ENCODE data around the gene SSNA1. TPM values are rescaled to one million over a fixed set of nuclear protein-coding genes. Genes with fewer than 3 reads are reported as not detected.

Gene SSNA1
- total RNA-seq, 2 donors from 2014 or later, result 56.7 to 68.8 TPM

Small RNAs within 50 kb of the gene (microRNA-seq; reads per million reads assigned to microRNA genes)
- gene MIR3621, result 0 reads per million in 2 donors

Other genes starting within 250 kb of the SSNA1 start
- gene FBXW5, start 243.9 kb upstream of the SSNA1 start, total RNA-seq, result 100 to 1,000 TPM; 167 to 195 TPM
- gene C8G, start 243.4 kb upstream of the SSNA1 start, total RNA-seq, result 1 to 10 TPM; 3.9 to 8.3 TPM
- gene LCN12, start 236.4 kb upstream of the SSNA1 start, total RNA-seq, result 10 to 100 TPM in 1 of 2 donors, 1 to 10 TPM in 1; 8.5 to 10.2 TPM
- 10 to 100 TPM in 1 of 2 donors, 1 to 10 TPM in 1; 8.7 to 36.9 TPM for gene PTGDS, start 211.2 kb upstream of the SSNA1 start, total RNA-seq
- under 1 TPM in 1 of 2 donors, not detected in 1; 0.06 TPM for gene LCNL1, start 205.7 kb upstream of the SSNA1 start, total RNA-seq
- 10 to 100 TPM; 33.3 to 41.2 TPM for gene PAXX, start 196.3 kb upstream of the SSNA1 start, total RNA-seq
- gene CLIC3, start 192.1 kb upstream of the SSNA1 start, total RNA-seq, result 1 to 10 TPM; 3.2 to 3.8 TPM
- gene ABCA2, start 160.4 kb upstream of the SSNA1 start, total RNA-seq, result 10 to 100 TPM; 55.5 to 56.0 TPM
- gene FUT7, start 156.6 kb upstream of the SSNA1 start, total RNA-seq, result not detected
- gene NPDC1, start 142.5 kb upstream of the SSNA1 start, total RNA-seq, result 100 to 1,000 TPM; 170 to 204 TPM
- gene ENTPD2, start 134.6 kb upstream of the SSNA1 start, total RNA-seq, result 10 to 100 TPM; 25.0 to 26.3 TPM
- 10 to 100 TPM; 10.3 to 16.8 TPM for gene SAPCD2, start 118.1 kb upstream of the SSNA1 start, total RNA-seq
- 10 to 100 TPM; 13.0 to 18.2 TPM for gene UAP1L1, start 111.2 kb upstream of the SSNA1 start, total RNA-seq
- gene MAN1B1, start 101.7 kb upstream of the SSNA1 start, total RNA-seq, result 10 to 100 TPM; 50.0 to 53.5 TPM
- gene DPP7, start 73.9 kb upstream of the SSNA1 start, total RNA-seq, result 10 to 100 TPM; 53.1 to 66.0 TPM
- under 1 TPM; 0.46 to 0.47 TPM for gene GRIN1, start 49.5 kb upstream of the SSNA1 start, total RNA-seq
- 10 to 100 TPM; 70.0 to 95.7 TPM for gene LRRC26, start 18.6 kb upstream of the SSNA1 start, total RNA-seq
- gene TMEM210, start 16.6 kb upstream of the SSNA1 start, total RNA-seq, result under 1 TPM; 0.67 to 0.70 TPM
- gene ANAPC2, start 116 bp upstream of the SSNA1 start, total RNA-seq, result 10 to 100 TPM; 50.6 to 64.1 TPM
- gene TPRN, start 12.1 kb downstream of the SSNA1 start, total RNA-seq, result 100 to 1,000 TPM; 134 to 154 TPM
- 10 to 100 TPM; 36.2 to 40.0 TPM for gene TMEM203, start 17.0 kb downstream of the SSNA1 start, total RNA-seq
- gene NDOR1, start 17.0 kb downstream of the SSNA1 start, total RNA-seq, result 10 to 100 TPM; 12.1 to 18.8 TPM
- gene RNF208, start 33.6 kb downstream of the SSNA1 start, total RNA-seq, result 1 to 10 TPM; 5.1 to 9.7 TPM
- under 1 TPM; 0.43 to 0.47 TPM for gene CYSRT1, start 36.5 kb downstream of the SSNA1 start, total RNA-seq
- gene RNF224, start 38.8 kb downstream of the SSNA1 start, total RNA-seq, result not detected
- gene SLC34A3, start 42.2 kb downstream of the SSNA1 start, total RNA-seq, result not detected
- 100 to 1,000 TPM; 353 to 486 TPM for gene TUBB4B, start 52.6 kb downstream of the SSNA1 start, total RNA-seq
- not detected for gene STPG3, start 62.6 kb downstream of the SSNA1 start, total RNA-seq
- gene NELFB, start 66.7 kb downstream of the SSNA1 start, total RNA-seq, result 10 to 100 TPM; 61.6 to 70.3 TPM
- 10 to 100 TPM; 59.3 to 60.8 TPM for gene TOR4A, start 89.0 kb downstream of the SSNA1 start, total RNA-seq
- 100 to 1,000 TPM; 163 to 181 TPM for gene NRARP, start 113.6 kb downstream of the SSNA1 start, total RNA-seq
- 10 to 100 TPM; 44.1 to 57.3 TPM for gene EXD3, start 234.5 kb downstream of the SSNA1 start, total RNA-seq
- 10 to 100 TPM; 33.3 to 42.6 TPM for gene NOXA1, start 234.7 kb downstream of the SSNA1 start, total RNA-seq

Measured in left colon (tissue), 2 donors.